Activated naive CD4-positive, alpha-beta T cell treated with anti-CD3 and anti-CD28 coated beads for 36 hours (primary cell): ENCODE data around the gene AIPL1. TPM values are rescaled to one million over a fixed set of nuclear protein-coding genes. Genes with fewer than 3 reads are reported as not detected.

Source experiments
- CTCF ChIA-PET: fragments of 350-600 bp; sonication (Branson Sonifier 250); formaldehyde crosslinking; loops from one replicate; lab custom pipeline; 2021; ENCODE audit warnings: antibody characterized with exemption; lab: Charles Lee
- DNase-seq: peaks from one replicate; pipeline ENCODE4 v3.0.0-alpha.2; 2020
- H3K27ac Mint-ChIP-seq: one replicate; pipeline ENCODE4 v1.8.0; 2021; ENCODE audit warnings: mild to moderate bottlenecking, mixed read lengths
- H3K27me3 Mint-ChIP-seq: one replicate; pipeline ENCODE4 v1.8.0; 2021; ENCODE audit warnings: low read depth, mixed read lengths
- H3K36me3 Mint-ChIP-seq: one replicate; pipeline ENCODE4 v1.8.0; 2021; ENCODE audit warnings: low read depth, mixed read lengths
- H3K4me1 Mint-ChIP-seq: one replicate; pipeline ENCODE4 v1.8.0; 2021; ENCODE audit warnings: low read depth, mixed read lengths
- H3K4me3 Mint-ChIP-seq: one replicate; pipeline ENCODE4 v1.8.0; 2021; ENCODE audit warnings: mild to moderate bottlenecking, moderate library complexity, mixed read lengths
- H3K9me3 Mint-ChIP-seq: one replicate; pipeline ENCODE4 v1.8.0; 2021; ENCODE audit warnings: mixed read lengths
- intact Hi-C: fragments of 100-400 bp; cut with micrococcal nuclease; formaldehyde crosslinking; loops from one replicate; pipeline ENCODE4 v1.15.1; 2023
- total RNA-seq, 2 experiments: library from RNA; stranded (reverse); gene quantifications; one replicate each; pipeline ENCODE4 v1.2.3, GENCODE V29; 2021

AIPL1 gene
- total RNA-seq, 2 experiments from 2014 or later = not detected

DNA sequence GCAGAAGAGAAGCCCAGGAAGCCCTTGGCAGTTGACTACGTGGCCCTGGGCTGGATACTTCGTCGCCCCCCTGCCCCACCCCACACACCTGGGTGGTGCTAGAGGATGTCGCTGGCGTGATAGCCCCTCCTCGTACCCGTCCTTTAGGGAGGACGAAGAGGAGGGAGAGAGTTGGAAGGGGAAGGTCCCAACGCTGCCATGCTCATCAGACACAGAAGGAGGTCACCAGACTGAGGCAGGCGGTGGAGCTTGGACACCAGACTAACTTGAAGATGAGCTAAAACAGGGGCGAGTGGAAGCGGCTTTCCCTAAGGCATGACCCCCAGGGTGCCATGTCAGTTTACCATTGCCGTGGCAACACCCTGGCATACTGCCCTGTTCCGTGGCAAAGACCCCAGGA is 11.0 kb downstream of the AIPL1 start:
- Mint-ChIP-seq H3K36me3 (no peaks in the 10 kb centered on the region), H3K4me3 (no peak overlapping the region), H3K4me1 (peaks cover 16% of the 10 kb centered on the region), H3K27ac (no peak overlapping the region), H3K27me3 (peaks cover 6% of the 10 kb centered on the region), H3K9me3 (no peaks in the 10 kb centered on the region)
- CTCF ChIA-PET = interaction anchor here (0.6 to 2.2 kb wide), 5 partner anchors 11 to 830 kb away, joined by 3 to 8 read pairs (median 3); partner anchors contain the start of gene AIPL1
- no peak for DNase-seq
- intact Hi-C loops = loop anchor here (5.0 kb wide), 2 partner anchors 632 to 717 kb away; no protein-coding TSS in a partner anchor

DNA sequence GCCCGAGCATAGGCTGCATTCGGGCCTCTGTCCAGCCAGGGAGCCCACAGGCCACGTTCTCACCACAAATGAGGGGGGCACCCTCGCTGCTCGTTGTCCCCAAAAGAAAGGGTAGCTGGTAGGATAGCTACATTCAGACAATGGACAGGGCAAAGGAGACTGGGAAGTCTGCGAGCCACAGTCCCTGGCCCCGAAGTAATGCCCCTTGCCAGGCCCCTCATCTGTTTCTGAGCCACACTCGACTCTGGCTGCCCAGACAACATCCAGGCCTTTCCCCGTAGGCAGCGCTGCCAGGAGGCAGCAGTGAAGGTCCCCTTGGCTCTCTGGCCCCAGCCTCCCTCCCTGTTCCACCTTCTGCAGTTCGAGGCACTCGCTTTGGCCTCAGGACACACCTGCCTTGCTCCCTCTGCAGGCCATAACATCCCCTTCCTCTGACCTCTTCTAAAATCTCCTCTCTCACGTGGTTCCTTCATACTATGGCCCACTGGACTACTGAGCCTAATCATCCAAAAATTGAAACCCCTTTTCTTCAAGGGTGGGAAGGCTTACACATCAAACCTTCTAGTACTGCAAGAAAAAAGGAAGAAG is 12.2 kb downstream of the AIPL1 start:
- Mint-ChIP-seq H3K27me3 (peaks cover 6% of the 10 kb centered on the region), H3K36me3 (no peaks in the 10 kb centered on the region), H3K4me1 (peaks cover 9% of the 10 kb centered on the region), H3K27ac (no peak overlapping the region), H3K9me3 (no peaks in the 10 kb centered on the region), H3K4me3 (no peak overlapping the region)
- DNase-seq = no peak
- intact Hi-C loops = loop anchor here (1.0 to 5.0 kb wide), 3 partner anchors 630 to 835 kb away; no protein-coding TSS in a partner anchor
- CTCF ChIA-PET = interaction anchor here (0.6 to 2.2 kb wide), 5 partner anchors 146 to 838 kb away, joined by 3 to 7 read pairs (median 3); partner anchors contain the start of gene NLRP1

DNA sequence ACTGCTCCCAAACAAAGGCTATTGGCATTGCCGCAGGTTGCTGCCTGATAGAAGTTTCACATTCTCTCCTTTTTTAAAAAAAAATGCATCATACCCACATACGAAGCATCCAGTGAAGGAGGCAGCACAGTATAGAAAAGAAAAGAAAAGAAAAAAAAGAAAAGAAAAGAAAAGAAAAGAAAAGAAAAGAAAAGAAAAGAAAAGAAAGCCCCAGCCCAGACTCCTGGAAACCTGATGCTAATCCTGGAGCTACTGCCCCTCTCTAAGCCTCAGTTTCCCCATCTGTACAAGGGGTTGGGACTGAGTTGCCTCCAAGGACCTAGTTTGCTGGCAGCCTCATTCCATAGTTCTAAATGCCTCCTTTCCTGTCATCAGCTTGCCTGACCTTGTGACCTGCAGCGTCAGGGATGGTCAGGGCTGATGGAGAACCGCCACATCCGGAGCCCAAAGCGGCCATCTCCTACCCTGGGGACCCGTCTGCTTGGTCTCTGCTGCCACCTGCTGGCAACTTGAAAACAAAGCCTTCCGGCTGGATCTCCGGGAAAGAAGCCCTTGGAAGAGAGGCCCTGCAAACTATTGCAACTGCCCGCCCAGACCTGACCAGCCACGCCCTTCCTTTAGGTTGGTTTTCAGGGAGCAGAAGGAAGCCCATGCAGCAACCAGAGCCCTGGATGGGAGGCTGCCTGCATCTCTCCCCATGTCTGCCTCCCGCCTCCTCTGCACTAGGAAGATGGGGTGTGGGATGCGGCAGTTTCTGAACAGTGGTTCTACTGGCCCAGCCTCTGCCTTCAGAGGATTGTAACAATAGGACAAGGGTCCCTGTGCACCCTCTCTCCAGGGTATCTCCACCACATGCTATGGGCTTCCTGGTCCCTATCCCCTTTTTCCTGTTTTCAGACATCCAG is 13.0 kb downstream of the AIPL1 start:
- Mint-ChIP-seq H3K4me3 (no peak overlapping the region), H3K27ac (no peak overlapping the region), H3K4me1 (peaks cover 2% of the 10 kb centered on the region), H3K27me3 (peaks cover 6% of the 10 kb centered on the region), H3K9me3 (no peaks in the 10 kb centered on the region), H3K36me3 (no peaks in the 10 kb centered on the region)
- CTCF ChIA-PET = interaction anchor here (0.6 to 2.2 kb wide), 6 partner anchors 153 to 1318 kb away, joined by 3 to 7 read pairs (median 4); partner anchors contain the start of gene NLRP1
- intact Hi-C loops = loop anchor here (1.0 to 5.0 kb wide), 3 partner anchors 630 to 835 kb away; no protein-coding TSS in a partner anchor
- DNase-seq = peak; percentile 84

DNA sequence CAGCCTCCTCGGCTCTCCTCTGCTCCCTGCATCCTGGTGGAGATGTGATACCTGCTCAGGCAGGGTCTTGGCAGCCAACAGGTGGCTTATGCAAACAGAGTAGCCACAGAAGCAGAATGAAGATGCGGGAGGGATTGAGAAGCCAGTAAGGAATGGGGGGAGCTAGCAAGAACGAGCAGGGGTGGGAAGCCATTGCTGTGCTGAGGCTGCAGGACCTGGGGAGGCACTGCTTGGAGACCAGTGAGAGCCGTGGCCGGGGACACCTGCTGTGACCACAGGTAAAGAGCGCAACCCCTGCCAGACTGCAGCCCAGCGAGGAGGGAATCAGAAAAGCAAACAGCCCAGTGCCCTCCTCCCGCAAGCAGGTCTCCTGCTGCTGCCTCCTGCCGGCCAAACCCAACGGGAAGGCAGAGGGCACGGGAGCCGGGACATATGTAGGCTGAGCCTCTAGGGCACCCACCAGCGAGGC is 14.7 kb downstream of the AIPL1 start:
- no peak overlapping the region for H3K27ac Mint-ChIP-seq
- no peaks in the 10 kb centered on the region for H3K36me3 Mint-ChIP-seq
- intact Hi-C loops = loop anchor here (5.0 kb wide), 2 partner anchors 628 to 713 kb away; no protein-coding TSS in a partner anchor
- no peaks in the 10 kb centered on the region for H3K4me1 Mint-ChIP-seq
- CTCF ChIA-PET = interaction anchor here (0.7 kb wide), 1 partner anchor 28 kb away, joined by 4 read pairs; no protein-coding TSS in a partner anchor
- H3K9me3 Mint-ChIP-seq = no peaks in the 10 kb centered on the region
- no peak overlapping the region for H3K4me3 Mint-ChIP-seq
- DNase-seq = peak; percentile 52
- peaks cover 6% of the 10 kb centered on the region for H3K27me3 Mint-ChIP-seq

DNA sequence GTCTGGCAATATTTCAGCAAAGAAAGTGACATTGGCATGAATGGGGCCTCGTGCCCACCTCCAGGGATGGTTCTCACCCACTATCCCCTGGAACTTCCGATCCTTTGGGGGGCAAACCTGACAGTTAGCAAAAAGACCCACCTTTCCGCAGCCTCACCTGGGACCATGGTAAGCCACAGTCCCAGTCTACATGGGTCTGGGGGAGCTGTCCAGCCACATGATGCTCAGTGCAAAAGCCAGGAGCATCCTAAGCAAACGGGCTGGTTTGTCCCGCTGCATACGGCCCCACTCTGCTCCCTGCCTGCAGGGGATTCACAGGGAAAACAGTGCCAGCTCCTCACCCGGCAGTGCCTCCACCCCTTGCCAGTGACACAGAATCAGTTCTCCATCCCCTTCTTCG is 19.3 kb downstream of the AIPL1 start:
- DNase-seq = no peak
- Mint-ChIP-seq H3K4me1 (no peaks in the 10 kb centered on the region), H3K4me3 (no peak overlapping the region), H3K27me3 (peaks cover 4% of the 10 kb centered on the region), H3K36me3 (no peaks in the 10 kb centered on the region), H3K9me3 (no peaks in the 10 kb centered on the region), H3K27ac (no peak overlapping the region)
- CTCF ChIA-PET = no interaction called here
- intact Hi-C loops = no loop called here

DNA sequence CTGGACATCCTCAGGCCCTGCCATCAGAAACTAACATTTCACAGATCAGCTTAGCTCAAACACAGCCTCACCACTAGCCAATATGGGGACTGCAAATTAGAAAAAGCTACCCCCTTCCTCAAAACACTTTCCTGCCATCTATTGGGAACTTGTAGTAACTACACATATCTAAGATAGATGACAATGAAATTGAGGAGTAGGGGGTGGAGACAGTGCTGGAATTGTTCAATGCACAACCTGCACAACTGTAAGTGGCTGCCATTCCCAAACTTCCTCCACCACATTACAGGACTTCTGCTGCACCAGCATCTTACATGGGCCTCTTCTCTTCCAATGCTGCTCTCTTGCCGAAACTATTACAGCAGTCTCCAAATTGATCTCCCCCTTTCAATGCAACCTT is 21.9 kb downstream of the AIPL1 start:
- CTCF ChIA-PET = interaction anchor here (1.0 to 2.1 kb wide), 3 partner anchors 11 to 72 kb away, joined by 3 to 8 read pairs (median 4); no protein-coding TSS in a partner anchor
- Mint-ChIP-seq H3K4me3 (no peak overlapping the region), H3K4me1 (no peaks in the 10 kb centered on the region), H3K27me3 (no peaks in the 10 kb centered on the region), H3K9me3 (no peaks in the 10 kb centered on the region), H3K36me3 (no peaks in the 10 kb centered on the region), H3K27ac (no peak overlapping the region)
- no peak for DNase-seq
- intact Hi-C loops = loop anchor here (1.0 to 5.0 kb wide), 2 partner anchors 41 to 134 kb away; no protein-coding TSS in a partner anchor

DNA sequence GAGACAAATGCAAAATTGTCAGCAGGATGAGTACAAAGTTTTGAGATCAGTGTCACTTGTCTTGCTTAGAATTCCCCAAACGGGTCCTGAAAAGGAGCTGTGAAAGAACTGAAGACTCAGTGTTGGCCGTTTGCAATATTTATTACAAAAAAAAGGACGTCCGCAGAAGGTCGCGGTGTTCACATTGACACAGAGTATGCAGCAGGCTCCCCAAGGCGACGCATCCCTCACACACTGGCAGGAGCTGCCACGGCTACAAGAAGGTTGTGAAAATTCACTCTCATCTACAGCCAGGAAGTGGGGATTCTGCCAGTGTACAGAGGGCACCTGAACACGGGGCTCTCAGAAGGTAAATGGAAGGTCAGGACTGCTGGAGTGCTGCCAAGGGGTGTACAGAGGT is 26.2 kb downstream of the AIPL1 start:
- CTCF ChIA-PET = no interaction called here
- DNase-seq = no peak

DNA sequence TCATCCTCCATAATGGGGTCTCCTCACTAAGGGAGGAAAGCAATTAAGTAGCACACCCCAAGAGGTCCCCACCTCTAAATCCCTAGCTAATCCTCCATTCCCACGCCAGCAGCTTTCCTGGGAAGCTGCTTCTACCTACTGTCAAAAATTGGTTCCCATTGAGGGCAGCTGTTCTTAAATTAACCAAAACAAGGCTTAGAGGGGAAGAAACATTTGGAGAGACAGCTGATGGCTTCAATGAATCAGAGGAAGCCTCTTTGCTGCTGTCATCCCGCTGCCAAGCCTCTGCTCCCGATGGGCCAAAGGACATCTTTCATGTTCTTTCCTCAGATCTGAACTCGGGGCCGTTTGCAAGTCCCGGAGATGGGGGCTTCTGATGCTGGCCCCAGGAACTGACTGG is 26.6 kb downstream of the AIPL1 start:
- no peaks in the 10 kb centered on the region for H3K36me3 Mint-ChIP-seq

More for the DNA sequence above, 26.2 kb downstream of the AIPL1 start:
- Mint-ChIP-seq H3K4me1 (no peaks in the 10 kb centered on the region), H3K27ac (no peak overlapping the region), H3K9me3 (no peaks in the 10 kb centered on the region), H3K27me3 (peaks cover 7% of the 10 kb centered on the region), H3K4me3 (no peak overlapping the region), H3K36me3 (no peaks in the 10 kb centered on the region)
- intact Hi-C loops = no loop called here

DNA sequence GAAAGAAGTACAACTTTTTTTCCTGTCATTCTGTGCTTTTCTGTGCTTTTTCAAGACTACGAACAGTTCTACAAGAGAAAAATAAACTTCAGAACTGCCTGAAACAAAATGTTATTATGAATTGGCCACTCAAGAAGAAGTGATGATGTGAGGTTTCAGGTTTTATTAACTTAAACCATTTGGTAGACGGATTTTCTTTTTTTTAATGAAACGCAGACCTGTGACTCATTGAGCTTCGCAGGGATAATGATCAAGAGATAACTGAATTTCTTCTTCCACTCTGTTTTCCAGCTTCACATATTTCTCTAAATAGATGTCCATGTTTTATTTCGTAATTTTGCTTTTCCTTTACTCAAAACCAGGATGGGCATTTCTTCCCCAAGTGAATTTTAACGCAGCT is 32.7 kb downstream of the AIPL1 start:
- CTCF ChIA-PET = interaction anchor here (0.7 kb wide), 1 partner anchor 52 kb away, joined by 3 read pairs; no protein-coding TSS in a partner anchor
- Mint-ChIP-seq H3K27ac (no peak overlapping the region), H3K27me3 (peaks cover 20% of the 10 kb centered on the region), H3K4me3 (no peak overlapping the region), H3K4me1 (no peaks in the 10 kb centered on the region), H3K9me3 (peaks cover 4% of the 10 kb centered on the region), H3K36me3 (no peaks in the 10 kb centered on the region)
- intact Hi-C loops = no loop called here
- DNase-seq = no peak

More for the DNA sequence above, 26.6 kb downstream of the AIPL1 start:
- Mint-ChIP-seq H3K27me3 (peaks cover 7% of the 10 kb centered on the region), H3K4me3 (no peak overlapping the region), H3K27ac (no peak overlapping the region), H3K9me3 (no peaks in the 10 kb centered on the region), H3K4me1 (no peaks in the 10 kb centered on the region)
- no peak for DNase-seq
- CTCF ChIA-PET = no interaction called here
- intact Hi-C loops = no loop called here

DNA sequence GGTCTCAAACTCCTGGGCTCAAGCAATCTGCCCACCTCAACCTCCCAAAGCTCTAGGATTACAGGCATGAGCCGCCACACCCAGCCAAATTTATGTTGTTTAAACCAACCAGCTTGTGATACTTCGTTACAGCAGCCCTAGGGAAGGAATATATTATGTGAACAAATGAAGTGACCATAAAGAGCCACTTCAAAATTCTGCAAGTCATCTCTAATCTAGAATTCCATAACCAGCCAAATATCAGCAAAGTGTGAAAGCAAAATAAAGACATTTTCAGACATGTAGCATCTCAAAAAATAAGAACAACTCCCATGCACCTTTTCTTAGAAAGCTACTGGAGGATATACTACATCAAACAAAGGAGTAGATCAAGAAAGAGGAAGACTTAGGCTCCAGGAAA is 36.0 kb downstream of the AIPL1 start:
- intact Hi-C loops = no loop called here
- Mint-ChIP-seq H3K4me3 (no peak overlapping the region), H3K36me3 (no peaks in the 10 kb centered on the region), H3K9me3 (peaks cover 4% of the 10 kb centered on the region), H3K27ac (no peak overlapping the region), H3K27me3 (peaks cover 32% of the 10 kb centered on the region), H3K4me1 (no peaks in the 10 kb centered on the region)
- DNase-seq = no peak
- CTCF ChIA-PET = no interaction called here

DNA sequence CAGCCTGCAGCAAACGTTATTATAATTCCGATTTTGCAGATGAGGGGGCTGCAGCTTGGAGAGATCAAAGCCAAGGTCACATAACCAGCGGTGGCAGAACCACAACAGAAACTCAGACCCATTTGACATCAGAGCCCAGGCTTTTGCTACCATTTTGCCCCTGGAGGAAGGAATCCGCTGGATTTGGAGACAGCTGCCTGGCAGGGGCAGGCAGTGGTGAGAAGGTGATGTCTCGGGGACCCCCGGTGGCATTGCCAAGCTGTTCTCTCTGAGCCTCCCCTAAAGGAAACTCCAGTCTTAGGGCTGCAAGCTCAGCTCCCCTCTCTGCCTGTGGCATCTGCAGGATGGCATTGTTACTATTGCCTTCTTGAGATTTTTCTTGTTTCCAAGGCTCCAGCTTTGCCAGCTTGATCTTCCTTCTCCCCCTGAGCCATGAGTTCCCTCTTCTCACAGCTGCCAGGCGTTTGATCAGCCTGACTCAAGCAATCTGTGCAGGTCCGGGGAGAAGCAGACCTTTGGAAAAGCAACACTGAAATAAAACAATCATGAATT is 40.8 kb downstream of the AIPL1 start:
- intact Hi-C loops = no loop called here

More for the DNA sequence above, 40.8 kb downstream of the AIPL1 start:
- Mint-ChIP-seq H3K4me3 (no peak overlapping the region), H3K36me3 (no peaks in the 10 kb centered on the region), H3K27ac (no peak overlapping the region), H3K9me3 (peaks cover 3% of the 10 kb centered on the region), H3K4me1 (no peaks in the 10 kb centered on the region), H3K27me3 (peaks cover 38% of the 10 kb centered on the region)
- CTCF ChIA-PET = interaction anchor here (1.2 kb wide), 1 partner anchor 19 kb away, joined by 3 read pairs; no protein-coding TSS in a partner anchor
- DNase-seq = no peak
